Measurements from ENCODE around the gene ALG10B. TPM values are rescaled to one million over a fixed set of nuclear protein-coding genes. Genes with fewer than 3 reads are reported as not detected.
"Not testable (repeated sequence)": the region's sequence is repeated elsewhere in the genome, so short reads cannot be mapped to it uniquely, and the experiment has no call there.

Gene ALG10B
- polyA plus RNA-seq, 1 donor (not counting 4 experiments of a cell fraction or from before 2014, with no cell fraction given): 4.5 TPM

DNA sequence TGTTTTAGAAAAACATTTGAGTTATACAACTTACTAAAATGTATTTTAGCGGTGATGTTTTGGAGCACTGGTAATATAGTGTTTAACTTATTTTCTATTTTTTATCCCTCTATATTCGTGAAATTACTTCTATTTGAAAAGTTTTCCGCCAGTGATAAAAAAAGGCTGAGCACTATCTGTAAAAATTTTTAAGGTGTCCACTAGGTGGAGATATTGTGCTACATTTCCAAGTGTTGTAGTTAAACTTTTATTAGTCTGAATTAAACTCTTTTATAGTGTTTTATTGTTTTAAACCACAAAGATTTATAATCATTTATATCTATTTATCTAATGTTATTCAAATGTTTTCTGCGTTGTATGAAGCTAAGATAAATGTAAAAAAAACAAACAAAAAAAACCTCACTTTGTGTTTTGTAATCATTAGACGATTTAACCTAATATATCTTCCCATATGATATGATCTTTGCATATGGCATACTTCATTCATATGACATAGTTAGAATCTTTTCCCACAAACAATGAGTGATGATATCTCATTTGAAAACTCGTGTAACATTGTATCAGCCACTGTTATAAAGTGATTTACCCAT is 11.8 kb downstream of the ALG10B start:
- no peak overlapping the region for H2AFZ ChIP-seq (ENCODE audit: control insufficient read depth, low read length)
- no peaks in the 10 kb centered on the region for H3K79me2 ChIP-seq (ENCODE audit: control insufficient read depth, insufficient read depth, low read length)
- no peak for DNase-seq (ENCODE audit: low read depth, low spot score)
- no peaks in the 10 kb centered on the region for H3K9me1 ChIP-seq (ENCODE audit: control insufficient read depth, extremely low read depth, insufficient read depth, low read length)
- no peak overlapping the region for H3K4me3 ChIP-seq (ENCODE audit: control insufficient read depth in 2 of 3, extremely low read depth in 1 of 3, insufficient read depth in 2 of 3, low read depth in 1 of 3, low read length in 3 of 3)
- H3K27me3 ChIP-seq (ENCODE audit: control insufficient read depth, extremely low read depth, insufficient read depth, low read length): no peaks in the 10 kb centered on the region
- TF ChIP-seq CTCF (optimal IDR thresholded peaks at IDR 0.05 in 1 of 3, IDR thresholded peaks at IDR 0.05 in 1 of 3, conservative IDR thresholded peaks at IDR 0.05 in 1 of 3; ENCODE audit: extremely low read depth in 1 of 3, insufficient read depth in 2 of 3, low read length in 3 of 3): peak in 1 of 3 experiments; percentile 8
- TF ChIP-seq EZH2 (IDR thresholded peaks at IDR 0.05; ENCODE audit: low read length): no peak
- no peak overlapping the region for H3K4me2 ChIP-seq (ENCODE audit: control insufficient read depth, extremely low read depth, insufficient read depth, low read depth, low read length)
- dilution Hi-C loops (cut with MboI; ENCODE audit: extremely low pct_ligation_motif_present, low sequenced_read_pairs): no loop called here
- H3K27ac ChIP-seq (ENCODE audit: control insufficient read depth, insufficient read depth, low read length): no peak overlapping the region
- no peak overlapping the region for H3K9ac ChIP-seq (ENCODE audit: control insufficient read depth, extremely low read depth, insufficient read depth, low read length)
- H3K9me3 ChIP-seq (ENCODE audit: control insufficient read depth, low read depth, low read length): no peaks in the 10 kb centered on the region
- FAIRE-seq: no peak
- no peaks in the 10 kb centered on the region for H3K36me3 ChIP-seq (ENCODE audit: control insufficient read depth in 2 of 2, extremely low read depth in 1 of 2, insufficient read depth in 2 of 2, low read length in 2 of 2)
- H3K4me1 ChIP-seq (ENCODE audit: control insufficient read depth, extremely low read depth, insufficient read depth, low read length): no peaks in the 10 kb centered on the region
- no peaks in the 10 kb centered on the region for H4K20me1 ChIP-seq (ENCODE audit: control insufficient read depth, extremely low read depth, insufficient read depth, low read length)

DNA sequence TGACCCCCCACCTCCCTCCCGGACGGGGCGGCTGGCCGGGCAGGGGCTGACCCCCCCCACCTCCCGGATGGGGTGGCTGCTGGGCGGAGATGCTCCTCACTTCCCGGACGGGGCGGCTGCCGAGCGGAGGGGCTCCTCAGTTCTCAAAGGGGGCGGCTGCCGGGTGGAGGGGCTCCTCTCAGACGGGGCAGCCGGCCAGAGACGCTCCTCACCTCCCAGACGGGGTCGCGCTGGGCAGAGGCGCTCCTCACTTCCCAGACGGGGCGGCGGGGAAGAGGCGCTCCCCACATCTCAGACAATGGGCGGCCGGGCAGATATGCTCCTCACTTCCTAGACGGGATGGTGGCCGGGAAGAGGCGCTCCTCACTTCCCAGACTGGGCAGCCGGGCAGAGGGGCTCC is 13.8 kb downstream of the ALG10B start:
- H3K9ac ChIP-seq (ENCODE audit: control insufficient read depth, extremely low read depth, insufficient read depth, low read length); H3K9me1 ChIP-seq (ENCODE audit: control insufficient read depth, extremely low read depth, insufficient read depth, low read length); H2AFZ ChIP-seq (ENCODE audit: control insufficient read depth, low read length); H3K9me3 ChIP-seq (ENCODE audit: control insufficient read depth, low read depth, low read length); H3K36me3 ChIP-seq (ENCODE audit: control insufficient read depth in 2 of 2, extremely low read depth in 1 of 2, insufficient read depth in 2 of 2, low read length in 2 of 2); H3K79me2 ChIP-seq (ENCODE audit: control insufficient read depth, insufficient read depth, low read length); dilution Hi-C loops (cut with MboI; ENCODE audit: extremely low pct_ligation_motif_present, low sequenced_read_pairs); FAIRE-seq; H3K27me3 ChIP-seq (ENCODE audit: control insufficient read depth, extremely low read depth, insufficient read depth, low read length); H3K4me2 ChIP-seq (ENCODE audit: control insufficient read depth, extremely low read depth, insufficient read depth, low read depth, low read length); H4K20me1 ChIP-seq (ENCODE audit: control insufficient read depth, extremely low read depth, insufficient read depth, low read length); H3K27ac ChIP-seq (ENCODE audit: control insufficient read depth, insufficient read depth, low read length); H3K4me1 ChIP-seq (ENCODE audit: control insufficient read depth, extremely low read depth, insufficient read depth, low read length); DNase-seq (ENCODE audit: low read depth, low spot score); H3K4me3 ChIP-seq (ENCODE audit: control insufficient read depth in 2 of 3, extremely low read depth in 1 of 3, insufficient read depth in 2 of 3, low read depth in 1 of 3, low read length in 3 of 3): not testable (repeated sequence)

- Histone ChIP-seq H3K4me1 (ENCODE audit: control insufficient read depth, extremely low read depth, insufficient read depth, low read length) (no peaks in the 10 kb centered on the region), H3K27ac (ENCODE audit: control insufficient read depth, insufficient read depth, low read length) (no peak overlapping the region), H3K4me2 (ENCODE audit: control insufficient read depth, extremely low read depth, insufficient read depth, low read depth, low read length) (no peak overlapping the region), H3K36me3 (ENCODE audit: control insufficient read depth in 2 of 2, extremely low read depth in 1 of 2, insufficient read depth in 2 of 2, low read length in 2 of 2) (no peaks in the 10 kb centered on the region), H2AFZ (ENCODE audit: control insufficient read depth, low read length) (no peak overlapping the region), H4K20me1 (ENCODE audit: control insufficient read depth, extremely low read depth, insufficient read depth, low read length) (no peaks in the 10 kb centered on the region), H3K9ac (ENCODE audit: control insufficient read depth, extremely low read depth, insufficient read depth, low read length) (no peak overlapping the region), H3K4me3 (ENCODE audit: control insufficient read depth in 2 of 3, extremely low read depth in 1 of 3, insufficient read depth in 2 of 3, low read depth in 1 of 3, low read length in 3 of 3) (no peak overlapping the region), H3K9me1 (ENCODE audit: control insufficient read depth, extremely low read depth, insufficient read depth, low read length) (no peaks in the 10 kb centered on the region), H3K79me2 (ENCODE audit: control insufficient read depth, insufficient read depth, low read length) (no peaks in the 10 kb centered on the region), H3K9me3 (ENCODE audit: control insufficient read depth, low read depth, low read length) (no peaks in the 10 kb centered on the region), H3K27me3 (ENCODE audit: control insufficient read depth, extremely low read depth, insufficient read depth, low read length) (no peaks in the 10 kb centered on the region)
- FAIRE-seq (no peak), DNase-seq (ENCODE audit: low read depth, low spot score) (no peak)
- dilution Hi-C loops (cut with MboI; ENCODE audit: extremely low pct_ligation_motif_present, low sequenced_read_pairs): no loop called here
- TF ChIP-seq EZH2 (IDR thresholded peaks at IDR 0.05; ENCODE audit: low read length) (no peak), CTCF (optimal IDR thresholded peaks at IDR 0.05 in 1 of 3, IDR thresholded peaks at IDR 0.05 in 1 of 3, conservative IDR thresholded peaks at IDR 0.05 in 1 of 3; ENCODE audit: extremely low read depth in 1 of 3, insufficient read depth in 2 of 3, low read length in 3 of 3) (no peak)
Measured at GRCh38 chr12:38332814-38333213, 16.2 kb downstream of the ALG10B start.
